ENCODE measurements around the gene ERBB4.

ERBB4 gene

DNA sequence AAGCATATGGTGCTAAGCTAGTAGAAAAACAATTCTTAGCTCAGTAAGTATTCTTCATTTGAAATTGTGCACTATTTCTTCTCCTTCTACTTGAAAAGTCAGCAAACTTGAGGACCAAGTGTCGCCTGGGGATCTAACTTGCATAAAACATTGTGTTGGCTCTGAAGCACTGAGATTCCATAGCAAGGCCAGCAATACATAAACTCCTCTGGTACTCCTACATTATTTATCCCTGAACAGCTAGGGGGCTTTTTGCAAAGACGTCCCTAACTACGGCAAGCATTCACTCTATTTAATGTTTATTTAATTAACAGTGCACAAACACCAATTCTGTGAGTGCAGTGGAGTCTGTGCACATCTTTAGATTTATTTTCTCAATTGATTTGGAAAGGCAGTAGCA is 392.2 kb downstream of the ERBB4 start:
- DNase-seq (ENCODE audit: extremely low read depth, low read depth), result no peak
- H3K4me3 ChIP-seq (replicated peaks; ENCODE audit: low read depth, low read length), result no peak overlapping the region
- TF ChIP-seq, protein P1, sequence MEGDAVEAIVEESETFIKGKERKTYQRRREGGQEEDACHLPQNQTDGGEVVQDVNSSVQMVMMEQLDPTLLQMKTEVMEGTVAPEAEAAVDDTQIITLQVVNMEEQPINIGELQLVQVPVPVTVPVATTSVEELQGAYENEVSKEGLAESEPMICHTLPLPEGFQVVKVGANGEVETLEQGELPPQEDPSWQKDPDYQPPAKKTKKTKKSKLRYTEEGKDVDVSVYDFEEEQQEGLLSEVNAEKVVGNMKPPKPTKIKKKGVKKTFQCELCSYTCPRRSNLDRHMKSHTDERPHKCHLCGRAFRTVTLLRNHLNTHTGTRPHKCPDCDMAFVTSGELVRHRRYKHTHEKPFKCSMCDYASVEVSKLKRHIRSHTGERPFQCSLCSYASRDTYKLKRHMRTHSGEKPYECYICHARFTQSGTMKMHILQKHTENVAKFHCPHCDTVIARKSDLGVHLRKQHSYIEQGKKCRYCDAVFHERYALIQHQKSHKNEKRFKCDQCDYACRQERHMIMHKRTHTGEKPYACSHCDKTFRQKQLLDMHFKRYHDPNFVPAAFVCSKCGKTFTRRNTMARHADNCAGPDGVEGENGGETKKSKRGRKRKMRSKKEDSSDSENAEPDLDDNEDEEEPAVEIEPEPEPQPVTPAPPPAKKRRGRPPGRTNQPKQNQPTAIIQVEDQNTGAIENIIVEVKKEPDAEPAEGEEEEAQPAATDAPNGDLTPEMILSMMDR (IDR thresholded peaks at IDR 0.05; ENCODE audit: low read depth, low read length, missing control alignments), result no peak

DNA sequence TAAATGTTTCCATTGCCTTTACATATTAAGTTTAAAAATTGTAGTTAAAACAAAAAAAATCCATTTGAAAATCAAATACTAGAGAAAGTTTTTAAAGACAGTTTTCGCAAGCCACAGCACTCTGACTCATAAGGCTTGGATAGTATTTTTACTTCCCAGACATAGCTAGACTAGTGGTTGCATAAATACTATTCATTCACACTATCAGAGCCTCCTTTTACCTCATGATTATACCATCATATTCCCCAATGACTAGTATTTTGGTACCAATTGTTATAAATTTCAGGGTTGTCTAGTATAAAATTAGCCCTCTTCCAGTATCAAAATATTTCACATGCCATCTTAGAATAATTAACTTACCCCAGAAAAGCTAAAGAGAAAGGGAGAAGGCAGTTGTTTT is 393.5 kb downstream of the ERBB4 start:
- DNase-seq (ENCODE audit: extremely low read depth, low read depth), result no peak
- H3K4me3 ChIP-seq (replicated peaks; ENCODE audit: low read depth, low read length), result no peak overlapping the region
- TF ChIP-seq, protein P1 (IDR thresholded peaks at IDR 0.05; ENCODE audit: low read depth, low read length, missing control alignments), result no peak

DNA sequence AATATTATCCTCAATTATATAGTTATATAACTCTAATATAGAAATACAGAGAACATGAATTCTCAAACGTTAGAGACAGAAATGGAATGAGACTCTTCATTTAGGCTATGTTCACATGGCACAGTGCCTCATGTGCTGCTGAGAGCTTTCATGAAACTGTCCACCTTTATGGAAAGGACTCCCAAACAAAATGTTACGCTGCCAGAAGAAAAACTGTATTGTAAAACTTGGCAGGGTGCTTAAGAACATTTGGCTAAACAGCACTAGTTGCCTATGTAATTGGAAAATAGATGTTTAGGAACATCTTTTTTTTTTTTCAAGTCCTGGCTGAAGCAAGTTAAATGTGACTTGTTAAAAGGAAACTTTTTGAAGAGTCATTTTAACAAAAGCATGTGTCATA is 396.0 kb downstream of the ERBB4 start:
- TF ChIP-seq, protein P1 (IDR thresholded peaks at IDR 0.05; ENCODE audit: low read depth, low read length, missing control alignments), result no peak
- no peak for DNase-seq (ENCODE audit: extremely low read depth, low read depth)
- no peak overlapping the region for H3K4me3 ChIP-seq (replicated peaks; ENCODE audit: low read depth, low read length)

DNA sequence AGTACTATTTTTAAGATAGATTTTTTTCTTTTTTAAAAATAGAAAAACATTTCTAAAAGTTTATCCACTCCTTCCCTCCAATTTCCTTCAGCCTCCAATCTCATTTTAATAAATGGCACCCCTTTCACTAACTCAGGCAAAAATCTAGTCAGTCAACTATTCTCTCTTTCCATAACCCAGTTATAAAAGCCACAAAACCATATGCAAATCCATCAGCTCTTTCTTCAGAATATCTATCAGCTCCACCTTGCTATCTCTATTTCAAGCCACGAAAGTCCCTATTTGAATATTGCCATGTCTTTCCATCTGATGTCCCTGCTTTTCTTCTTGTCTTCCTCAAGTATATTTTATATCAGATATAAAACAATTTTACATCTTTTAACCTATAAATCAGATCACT is 397.1 kb downstream of the ERBB4 start:
- no peak for DNase-seq (ENCODE audit: extremely low read depth, low read depth)
- H3K4me3 ChIP-seq (replicated peaks; ENCODE audit: low read depth, low read length), result no peak overlapping the region
- TF ChIP-seq, protein P1 (IDR thresholded peaks at IDR 0.05; ENCODE audit: low read depth, low read length, missing control alignments), result no peak

DNA sequence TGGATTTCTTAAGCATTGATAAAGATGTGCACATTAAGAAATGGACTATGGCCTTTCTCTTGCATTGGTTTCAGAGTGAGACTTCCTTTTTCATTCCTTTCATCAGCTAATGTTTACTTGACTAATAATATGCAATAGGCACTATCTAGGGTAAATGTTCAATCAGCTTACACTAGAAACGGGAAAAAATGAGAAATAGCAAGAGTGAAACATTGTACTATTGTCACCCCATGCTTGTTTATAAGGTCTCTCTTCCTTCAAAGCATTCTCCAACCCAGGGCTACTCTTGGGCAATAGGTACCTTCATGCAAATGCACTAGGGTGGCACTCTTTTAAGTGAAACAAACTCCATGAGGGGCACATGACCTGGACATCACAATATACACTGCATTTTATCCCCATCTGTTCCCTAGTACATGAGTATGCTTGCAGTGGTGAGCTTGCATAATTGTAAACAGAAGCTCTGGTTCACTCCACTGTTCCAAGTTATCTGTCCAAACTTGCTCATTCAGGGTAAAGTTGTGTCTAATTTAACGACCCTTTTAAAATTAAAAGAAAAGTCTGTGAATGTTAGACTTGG is 402.3 kb downstream of the ERBB4 start:
- no peak for DNase-seq (ENCODE audit: extremely low read depth, low read depth)
- TF ChIP-seq, protein P1 (IDR thresholded peaks at IDR 0.05; ENCODE audit: low read depth, low read length, missing control alignments), result no peak

DNA sequence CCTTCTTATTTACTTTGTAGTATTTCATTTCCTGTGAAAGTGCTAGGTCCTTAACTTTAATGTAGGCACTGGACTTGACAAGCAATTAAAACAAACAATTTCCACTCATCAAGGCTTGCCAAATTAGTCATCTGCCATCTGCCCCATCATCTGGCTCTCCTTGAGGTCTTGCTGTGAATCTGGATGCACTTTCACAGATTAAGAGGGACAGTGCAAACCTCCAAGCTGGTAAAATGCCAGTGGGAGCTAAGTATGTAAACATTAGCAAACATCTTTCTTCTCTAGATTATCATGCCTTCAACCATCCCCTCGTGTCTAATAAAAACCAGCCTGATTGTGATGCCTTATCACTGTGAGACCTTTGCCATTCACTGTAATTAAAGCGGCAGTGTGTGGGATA is 402.9 kb downstream of the ERBB4 start:
- peak; percentile 2 for DNase-seq (ENCODE audit: extremely low read depth, low read depth)
- TF ChIP-seq, protein P1 (IDR thresholded peaks at IDR 0.05; ENCODE audit: low read depth, low read length, missing control alignments), result no peak
- no peak overlapping the region for H3K4me3 ChIP-seq (replicated peaks; ENCODE audit: low read depth, low read length)

More for the DNA sequence above, 402.3 kb downstream of the ERBB4 start:
- H3K4me3 ChIP-seq (replicated peaks; ENCODE audit: low read depth, low read length), result no peak overlapping the region

DNA sequence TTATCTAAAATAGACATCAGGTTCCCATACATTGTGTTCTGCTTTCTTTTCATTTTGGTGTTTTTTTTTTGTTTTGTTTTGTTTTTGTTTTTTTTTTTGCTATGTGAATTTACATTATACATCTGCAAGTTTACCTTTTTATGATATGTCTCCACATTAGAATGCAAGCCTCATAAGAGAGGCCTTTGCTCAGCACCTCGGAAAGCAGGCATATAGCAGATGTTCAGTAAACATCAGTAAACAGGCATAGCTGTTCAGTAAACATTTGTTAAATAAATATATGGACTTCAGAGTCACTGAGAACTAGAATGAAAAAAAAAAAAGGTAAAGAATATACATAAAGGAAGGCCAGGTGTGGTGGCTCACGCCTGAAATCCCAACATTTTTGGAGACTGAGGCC is 405.3 kb downstream of the ERBB4 start:
- DNase-seq (ENCODE audit: extremely low read depth, low read depth), result no peak
- TF ChIP-seq, protein P1 (IDR thresholded peaks at IDR 0.05; ENCODE audit: low read depth, low read length, missing control alignments), result no peak
- no peak overlapping the region for H3K4me3 ChIP-seq (replicated peaks; ENCODE audit: low read depth, low read length)
